GM12878 (cell line): Measurements from ENCODE around the gene ING4. TPM values are rescaled to one million over a fixed set of nuclear protein-coding genes. Genes with fewer than 3 reads are reported as not detected.

ENCODE experiments used
- ATAC-seq: fragments of 200-7000 bp; cut with Tn5 transposase; 3 replicates; pipeline ENCODE4 v1.9.1; 2020; ENCODE audit warnings: mild to moderate bottlenecking, moderate library complexity
- BruUV-seq: library from RNA; stranded (reverse); fragments of 400-500 nt; replicated peaks from 2 replicates; lab custom pipeline; 2021; lab: Mats Ljungman, UMichigan
- CTCF ChIA-PET: fragments of 300-600 bp; sonication (Branson Sonifier 250); formaldehyde crosslinking; extraction: SDS; loops from one replicate; lab custom pipeline; 2021; ENCODE audit warnings: inconsistent platforms; lab: Yijun Ruan, JAX
- POLR2A ChIA-PET: fragments of 350-600 bp; formaldehyde crosslinking; extraction: SDS; loops from one replicate; lab custom pipeline; 2021; ENCODE audit warnings: inconsistent platforms; lab: Charles Lee
- RAD21 ChIA-PET: fragments of 300-600 bp; sonication (Branson Sonifier 250); formaldehyde crosslinking; loops from one replicate; lab custom pipeline; 2023; ENCODE audit warnings: antibody characterized with exemption; ENCODE audit not compliant: unreplicated experiment; lab: Charles Lee
- SMC1A ChIA-PET: fragments of 300-600 bp; sonication (Branson Sonifier 250); formaldehyde crosslinking; loops from one replicate; lab custom pipeline; 2023; ENCODE audit not compliant: unreplicated experiment, uncharacterized antibody; lab: Charles Lee
- DNase-seq: peaks from one replicate; pipeline ENCODE4 v3.0.0-alpha.2; 2011; ENCODE audit warnings: low read depth, low spot score
- FAIRE-seq: peaks from 3 replicates; lab custom pipeline; 2011; peaks lifted over from hg19 to GRCh38; lab: Jason Lieb, UNC
- H2AFZ ChIP-seq: 2 replicates; pipeline ENCODE4 v1.6.0; 2011; ENCODE audit warnings: low read depth, low read length, control low read depth; ENCODE audit not compliant: control insufficient read depth
- H3K27ac ChIP-seq: 2 replicates; pipeline ENCODE4 v1.5.1; 2011; ENCODE audit warnings: control low read depth; ENCODE audit not compliant: control insufficient read depth, insufficient read depth
- H3K27me3 ChIP-seq, 2 experiments: replicated peaks in 1 of 2; 2 replicates each; pipeline versions ENCODE4 v1.6.0 to v1.6.1; 2011; ENCODE audit warnings: low read length in 1 of 2; ENCODE audit not compliant: control insufficient read depth in 2 of 2, insufficient read depth in 2 of 2
- H3K36me3 ChIP-seq, 2 experiments: 2 replicates each; pipeline ENCODE4 v1.5.1; 2011; ENCODE audit warnings: low read length in 1 of 2; ENCODE audit not compliant: control insufficient read depth in 2 of 2, insufficient read depth in 2 of 2
- H3K4me1 ChIP-seq: 2 replicates; pipeline ENCODE4 v1.6.1; 2011; ENCODE audit warnings: mild to moderate bottlenecking, low read length, moderate library complexity, mixed read lengths; ENCODE audit not compliant: control insufficient read depth, insufficient read depth
- H3K4me2 ChIP-seq: 2 replicates; pipeline ENCODE4 v1.6.0; 2011; ENCODE audit warnings: control low read depth; ENCODE audit not compliant: control insufficient read depth, insufficient read depth
- H3K4me3 ChIP-seq: fragments of 200-600 bp; sonication (generic); 2 replicates; pipeline ENCODE4 v1.5.1; 2016
- H3K79me2 ChIP-seq: 2 replicates; pipeline ENCODE4 v1.6.0; 2011; ENCODE audit warnings: low read length; ENCODE audit not compliant: control insufficient read depth, insufficient read depth
- H3K9ac ChIP-seq: 2 replicates; pipeline ENCODE4 v1.8.0; 2011; ENCODE audit warnings: low read length, control low read depth, mixed read lengths; ENCODE audit not compliant: control insufficient read depth, insufficient read depth
- H3K9me3 ChIP-seq: replicated peaks from 3 replicates; pipeline ENCODE4 v1.5.1; 2011; ENCODE audit warnings: mild to moderate bottlenecking, low read length; ENCODE audit not compliant: control insufficient read depth, insufficient read depth
- H4K20me1 ChIP-seq: 2 replicates; pipeline ENCODE4 v1.6.0; 2011; ENCODE audit not compliant: control insufficient read depth, insufficient read depth
- ATF3 ChIP-seq: IDR thresholded peaks from 2 replicates; pipeline ENCODE4 v1.6.1; 2011; ENCODE audit warnings: low read depth, mild to moderate bottlenecking, low read length, moderate library complexity, borderline replicate concordance; ENCODE audit errors: extremely low read depth
- CTCF ChIP-seq, 3 experiments: IDR thresholded peaks in 2 of 3; conservative IDR thresholded peaks in 1 of 3; 2 replicates each; pipeline ENCODE4 v1.5.1; 2011; ENCODE audit warnings: low read depth in 3 of 3, low read length in 3 of 3, mild to moderate bottlenecking in 3 of 3, control low read depth in 2 of 3, moderate library complexity in 2 of 3, inconsistent platforms in 1 of 3, mixed read lengths in 1 of 3; ENCODE audit not compliant: control insufficient read depth in 2 of 3, insufficient read depth in 1 of 3; ENCODE audit errors: extremely low read depth in 1 of 3
- E2F4 ChIP-seq: IDR thresholded peaks from 2 replicates; pipeline ENCODE4 v1.6.1; 2012; ENCODE audit warnings: low read depth, low read length, improper control_type of control experiment
- FOS ChIP-seq: IDR thresholded peaks from 3 replicates; pipeline ENCODE4 v1.6.1; 2011; ENCODE audit warnings: borderline replicate concordance; ENCODE audit not compliant: insufficient read length; ENCODE audit errors: extremely low read depth
- HDAC2 ChIP-seq: fragments of 200-600 bp; sonication (generic); IDR thresholded peaks from 2 replicates; pipeline ENCODE4 v1.6.1; 2017
- IKZF1 ChIP-seq: fragments of 450-650 bp; conservative IDR thresholded peaks from 2 replicates; pipeline ENCODE4 v1.6.1; 2017; ENCODE audit warnings: antibody characterized with exemption, mild to moderate bottlenecking
- KLF5 ChIP-seq: fragments of 450-650 bp; IDR thresholded peaks from 2 replicates; pipeline ENCODE4 v1.6.1; 2014; ENCODE audit warnings: mild to moderate bottlenecking; ENCODE audit not compliant: partially characterized antibody
- PAX8 ChIP-seq: fragments of 450-650 bp; IDR thresholded peaks from 2 replicates; pipeline ENCODE4 v1.6.1; 2017; ENCODE audit warnings: mild to moderate bottlenecking, moderate library complexity
- POLR2AphosphoS5 ChIP-seq: IDR thresholded peaks from 2 replicates; pipeline ENCODE4 v1.6.1; 2011; ENCODE audit warnings: mild to moderate bottlenecking, low read length, inconsistent platforms
- RAD21 ChIP-seq: IDR thresholded peaks from 2 replicates; pipeline ENCODE4 v1.6.1; 2011; ENCODE audit warnings: mild to moderate bottlenecking, low read depth, low read length, moderate library complexity; ENCODE audit not compliant: insufficient read depth
- SMARCA5 ChIP-seq: fragments of 450-650 bp; IDR thresholded peaks from 2 replicates; pipeline ENCODE4 v1.6.1; 2017; ENCODE audit warnings: mild to moderate bottlenecking
- TBL1XR1 ChIP-seq: IDR thresholded peaks from 2 replicates; pipeline ENCODE4 v1.6.1; 2012; ENCODE audit warnings: low read depth, low read length, improper control_type of control experiment
- WGBS: methylation state at CpG from one replicate; pipeline ENCODE4 v1.1.6; 2016; ENCODE audit warnings: low lambda C conversion rate; ENCODE audit not compliant: insufficient replicate concordance, insufficient coverage; ENCODE audit errors: missing lambda C conversion rate; 5-methylcytosine and 5-hydroxymethylcytosine counted together
- in situ Hi-C: fragments of 300-500 bp; cut with MboI; formaldehyde crosslinking; loops from 9 replicates; pipeline ENCODE4 v1.14.3; 2018; ENCODE audit warnings: mixed read lengths
- intact Hi-C: fragments of 100-400 bp; cut with micrococcal nuclease; formaldehyde crosslinking; loops from one replicate; pipeline ENCODE4 v1.14.2; 2022; ENCODE audit not compliant: unreplicated experiment
- polyA plus RNA-seq, 11 experiments: library from polyadenylated mRNA; depleted of rRNA in 4 of 11; unstranded in 6 of 11; stranded (reverse) in 5 of 11; fragments of >200 nt; fragmentation: Nextera tagmentation in 4 of 11; fragmentation: Illumina TruSeq in 1 of 11; extraction: Ambion mirVana in 4 of 11; extraction: Trizol in 1 of 11; gene quantifications; 1 replicate in 1 of 11; 2 replicates in 10 of 11; pipeline versions ENCODE4 v1.2.1 to v1.2.3, GENCODE V29; 2011 to 2016; ENCODE audit warnings: inconsistent platforms in 2 of 11, missing spikeins in 2 of 11, low read depth in 1 of 11
- total RNA-seq, 4 experiments: library from RNA; depleted of rRNA in 3 of 4; stranded (reverse); fragments of >200 nt in 3 of 4; fragmentation: Illumina TruSeq in 1 of 4; extraction: Trizol in 1 of 4; gene quantifications; 2 replicates each; pipeline versions ENCODE4 v1.2.1 to v1.2.3, GENCODE V29; 2013 to 2021

The ING4 gene
- total and polyA plus RNA-seq, 10 of the 15 experiments (the other 5 are each of a cell fraction or from before 2014, with no cell fraction given): 7.2 to 53.9 (median 21.8) TPM

- no peaks in the 10 kb centered on the region for H3K36me3 ChIP-seq
- intact Hi-C loops (no loop called here), in situ Hi-C loops (no loop called here)
- H3K79me2 ChIP-seq: no peaks in the 10 kb centered on the region
- no peak overlapping the region for H3K9ac ChIP-seq
- no peak overlapping the region for H3K4me2 ChIP-seq
- DNase-seq (no peak), ATAC-seq (peak; percentile 62), FAIRE-seq (no peak)
- no peak overlapping the region for H3K27ac ChIP-seq
- H4K20me1 ChIP-seq: no peaks in the 10 kb centered on the region
- POLR2A ChIA-PET: no interaction called here
- peaks cover 15 to 21% of the 10 kb centered on the region in 2 experiments for H3K27me3 ChIP-seq
- H2AFZ ChIP-seq: no peak overlapping the region
- CTCF ChIA-PET: no interaction called here
- H3K9me3 ChIP-seq: no peaks in the 10 kb centered on the region
- H3K4me1 ChIP-seq: no peaks in the 10 kb centered on the region
- no TSS peak for BruUV-seq
- 3% methylated on average over 10 of the region's 10 CpGs for WGBS
- no peak overlapping the region for H3K4me3 ChIP-seq
- TF ChIP-seq KLF5 (no peak), TBL1XR1 (no peak), RAD21 (0 out of 2 replicates have a peak, but pooled peaks have one; percentile 15), POLR2AphosphoS5 (no peak), CTCF (IDR thresholded peaks at IDR 0.05 in 2 of 3, conservative IDR thresholded peaks at IDR 0.05 in 1 of 3; ENCODE audit: control insufficient read depth in 2 of 3, extremely low read depth in 1 of 3, insufficient read depth in 1 of 3, low read depth in 3 of 3, low read length in 3 of 3) (peak in 2 of 3 experiments; percentile 10 to 12; a peak in 1 of 6 replicates), SMARCA5 (no peak), IKZF1 (no peak), PAX8 (no peak), HDAC2 (no peak), FOS (no peak), ATF3 (no peak), E2F4 (no peak)
- SMC1A ChIA-PET: no interaction called here
- RAD21 ChIA-PET: no interaction called here
Observed at GRCh38 chr12:6703631-6704030, 40.7 kb upstream of the ING4 start.
